GM18526 (cell line): ENCODE measurements around the gene ABHD13.
A peak's percentile ranks its signal among the peaks of the same experiment; 100 is the strongest.

Experiments
- POLR2A ChIP-seq: IDR thresholded peaks from 3 replicates; pipeline ENCODE4 v1.6.1; 2011; ENCODE audit not compliant: insufficient read length; ENCODE audit errors: extremely low read depth

ABHD13 gene

GRCh38 chr13:108269601-108270328 is 51.6 kb downstream of the ABHD13 start, which contains the start of gene TNFSF13B:
Gene TNFSF13B (plus strand): TSS chr13:108269718. CDS start chr13:108269896, 178 bp downstream.
- peak; percentile 56 for TF ChIP-seq POLR2A

GRCh38 chr13:108270442-108270841 is 52.2 kb downstream of the ABHD13 start:
- TF ChIP-seq POLR2A: no peak

GRCh38 chr13:108272333-108272732 is 54.1 kb downstream of the ABHD13 start:
- TF ChIP-seq POLR2A: no peak

GRCh38 chr13:108273429-108274118 is 55.4 kb downstream of the ABHD13 start:
- no peak for TF ChIP-seq POLR2A

GRCh38 chr13:108274718-108275117 is 56.5 kb downstream of the ABHD13 start:
- no peak for TF ChIP-seq POLR2A

- TF ChIP-seq POLR2A: no peak
Observed at GRCh38 chr13:108276060-108276459, 57.9 kb downstream of the ABHD13 start.

GRCh38 chr13:108278466-108278865 is 60.3 kb downstream of the ABHD13 start:
- no peak for TF ChIP-seq POLR2A

GRCh38 chr13:108281901-108282300 is 63.7 kb downstream of the ABHD13 start:
- no peak for TF ChIP-seq POLR2A

- no peak for TF ChIP-seq POLR2A
Observed at GRCh38 chr13:108283110-108283509, 64.9 kb downstream of the ABHD13 start.
